Germinal center (tissue), 1 donor: ENCODE results near the gene GAGE12J.
"Not testable (repeated sequence)": the region's sequence is repeated elsewhere in the genome, so short reads cannot be mapped to it uniquely, and the experiment has no call there.

Experiments
- DNase-seq: peaks from one replicate; pipeline ENCODE4 v3.0.0; 2012; ENCODE audit warnings: mixed read lengths, low spot score

Gene GAGE12J, protein sequence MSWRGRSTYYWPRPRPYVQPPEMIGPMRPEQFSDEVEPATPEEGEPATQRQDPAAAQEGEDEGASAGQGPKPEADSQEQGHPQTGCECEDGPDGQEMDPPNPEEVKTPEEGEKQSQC

DNA sequence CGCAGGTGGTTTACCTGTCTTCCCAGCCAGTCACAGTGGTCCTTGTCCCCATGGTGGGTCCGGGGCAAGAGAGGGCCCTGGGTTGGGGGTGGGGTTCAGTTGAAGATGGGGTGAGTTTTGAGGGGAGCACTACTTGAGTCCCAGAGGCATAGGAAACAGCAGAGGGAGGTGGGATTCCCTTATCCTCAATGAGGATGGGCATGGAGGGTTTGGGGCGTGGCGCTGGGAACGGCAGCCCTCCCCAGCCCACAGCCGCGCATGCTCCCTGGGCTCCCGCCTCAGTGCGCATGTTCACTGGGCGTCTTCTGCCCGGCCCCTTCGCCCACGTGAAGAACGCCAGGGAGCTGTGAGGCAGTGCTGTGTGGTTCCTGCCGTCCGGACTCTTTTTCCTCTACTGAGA, at the start of gene GAGE12J:
GAGE12J (plus strand) TSS at position 301 of the 400 bp plus-strand sequence. CDS start 1,157 bp downstream, outside the sequence.
- not testable (repeated sequence) for DNase-seq

DNA sequence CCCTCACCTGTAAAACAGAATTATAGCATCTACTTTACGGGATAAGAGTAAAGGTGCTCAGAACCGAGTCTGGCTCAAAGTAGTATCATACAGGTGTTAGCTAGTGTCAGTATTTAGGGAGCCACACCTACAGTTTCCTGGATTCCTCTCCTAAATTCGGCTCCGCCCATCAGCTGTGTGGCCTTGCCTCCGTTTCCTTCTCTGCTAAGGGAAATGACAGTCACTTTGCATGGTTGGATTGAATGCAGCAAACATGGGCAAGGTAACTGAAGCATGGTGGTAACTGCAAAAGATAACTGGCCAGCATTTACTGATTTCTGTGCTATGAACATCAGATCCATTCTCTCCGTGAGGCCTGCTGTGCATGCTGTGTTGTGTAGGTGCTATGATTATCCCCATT, 49.4 kb upstream of the GAGE12J start:
- DNase-seq = no peak

DNA sequence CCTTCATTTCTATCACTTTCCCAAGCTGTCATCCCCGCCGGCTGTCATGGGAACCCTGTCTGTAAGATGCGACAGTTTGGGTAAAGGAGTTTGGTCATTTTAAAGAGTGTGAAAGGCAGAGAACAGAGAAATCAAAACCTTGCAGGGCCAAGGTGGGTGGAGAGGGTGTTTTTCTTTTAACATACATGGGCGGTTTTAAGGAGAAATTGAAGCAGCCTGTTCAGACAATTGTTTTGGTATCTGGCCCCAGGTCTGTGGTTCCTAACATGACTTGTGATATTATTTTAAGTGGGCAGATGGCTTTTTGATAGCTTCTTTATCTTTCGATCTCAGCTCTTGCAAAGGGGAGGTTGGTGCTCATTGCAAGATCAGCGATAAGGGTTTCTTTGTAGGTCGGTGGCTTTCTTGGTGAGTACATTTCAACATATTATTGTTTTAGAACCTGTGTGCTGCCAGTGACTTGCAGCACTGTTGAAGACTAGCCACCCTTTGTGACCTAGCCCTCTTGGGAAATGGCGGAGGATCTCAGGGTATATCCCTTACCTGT, 48.6 kb upstream of the GAGE12J start:
- DNase-seq = no peak

- DNase-seq = no peak
Observed at GRCh38 chrX:49276207-49276606, 45.6 kb upstream of the GAGE12J start.

GRCh38 chrX:49276671-49277534, 44.9 kb upstream of the GAGE12J start:
- DNase-seq = no peak

GRCh38 chrX:49277535-49277830, 44.4 kb upstream of the GAGE12J start:
- no peak for DNase-seq

DNA sequence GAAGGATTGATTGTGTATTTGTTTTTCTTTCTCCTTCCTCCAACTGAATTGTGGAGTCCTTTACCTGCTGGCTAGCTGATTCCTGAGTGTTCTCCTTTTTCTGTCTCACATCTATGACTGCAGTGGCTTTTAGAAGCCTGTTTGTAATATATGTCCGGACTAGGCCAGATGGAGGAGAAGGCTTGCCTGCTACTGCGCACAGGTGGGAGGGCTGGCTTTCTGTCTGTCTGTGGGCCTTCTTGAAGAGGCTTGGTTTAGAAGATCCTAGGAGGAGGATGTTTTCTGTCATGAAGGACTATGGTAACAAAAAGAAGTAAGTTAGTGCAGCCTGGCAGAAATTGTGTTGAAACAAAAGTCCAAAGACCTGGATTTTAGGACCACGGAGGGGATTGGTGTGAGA, 43.8 kb upstream of the GAGE12J start:
- DNase-seq = no peak

GRCh38 chrX:49282647-49283011, 39.2 kb upstream of the GAGE12J start:
- DNase-seq = no peak

- DNase-seq = no peak
Observed at GRCh38 chrX:49284212-49284611, 37.6 kb upstream of the GAGE12J start.

GRCh38 chrX:49286136-49286535, 35.7 kb upstream of the GAGE12J start:
- no peak for DNase-seq

DNA sequence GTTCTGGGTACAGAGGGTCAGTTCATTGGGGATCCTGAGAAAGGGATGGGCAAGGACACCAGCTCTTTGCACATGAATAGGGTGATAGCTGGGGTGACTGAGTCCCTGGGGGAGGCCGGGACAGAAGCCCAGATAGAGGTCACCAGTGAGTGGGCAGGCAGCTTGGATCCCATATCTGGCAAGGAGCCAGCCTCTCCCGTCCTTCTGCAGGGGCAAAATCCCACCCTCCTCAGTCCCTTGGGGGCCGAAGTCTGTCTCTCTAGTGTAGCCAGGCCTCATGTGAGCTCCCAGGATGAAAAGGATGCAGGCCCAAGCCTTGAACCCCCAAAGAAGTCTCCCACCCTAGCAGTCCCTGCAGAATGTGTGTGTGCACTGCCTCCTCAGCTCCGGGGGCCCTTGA, 35.3 kb upstream of the GAGE12J start:
- no peak for DNase-seq

- DNase-seq = no peak
Observed at GRCh38 chrX:49287665-49288064, 34.2 kb upstream of the GAGE12J start.

DNA sequence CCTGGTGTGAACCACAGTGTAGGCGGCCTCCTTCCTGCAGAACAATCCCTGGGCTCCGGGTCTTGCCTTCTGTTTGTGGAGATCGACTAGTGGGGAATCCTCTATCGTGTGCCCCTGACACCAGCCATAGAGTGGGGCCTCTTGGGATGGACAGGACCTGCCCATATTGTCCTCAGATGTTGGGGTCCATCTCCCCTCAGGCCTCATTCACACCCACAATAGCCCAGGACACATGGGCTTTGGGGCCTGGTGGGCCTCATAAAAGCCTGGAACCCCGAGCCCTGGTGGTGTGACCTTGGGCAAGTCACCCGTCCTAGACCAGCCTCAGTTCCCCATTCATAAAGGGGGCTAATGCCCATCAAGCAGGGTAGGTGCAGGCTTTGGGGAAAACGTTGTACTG, 31.6 kb upstream of the GAGE12J start:
- DNase-seq = no peak

- peak; percentile 14 for DNase-seq
Observed at GRCh38 chrX:49291615-49292337, 30.1 kb upstream of the GAGE12J start.

- DNase-seq = no peak
Observed at GRCh38 chrX:49292400-49293362, 29.2 kb upstream of the GAGE12J start.

DNA sequence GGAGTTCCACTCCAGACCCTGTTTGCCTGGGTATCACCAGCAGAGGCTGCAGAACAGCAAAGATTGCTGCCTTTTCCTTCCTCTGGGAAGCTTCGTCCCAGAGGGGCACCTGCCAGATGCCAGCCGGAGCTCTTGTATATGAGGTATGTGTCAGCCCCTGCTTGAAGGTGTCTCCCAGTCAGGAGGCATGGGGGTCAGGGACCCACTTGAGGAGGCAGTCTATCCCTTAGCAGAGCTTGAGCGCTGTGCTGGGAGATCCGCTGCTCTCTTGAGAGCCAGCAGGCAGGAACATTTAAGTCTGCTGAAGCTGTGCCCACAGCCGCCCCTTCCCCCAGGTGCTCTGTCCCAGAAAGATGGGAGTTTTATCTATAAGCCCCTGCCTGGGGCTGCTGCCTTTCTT, 22.5 kb upstream of the GAGE12J start:
- DNase-seq = not testable (repeated sequence)

GRCh38 chrX:49300703-49301102, 21.1 kb upstream of the GAGE12J start:
- DNase-seq = no peak

DNA sequence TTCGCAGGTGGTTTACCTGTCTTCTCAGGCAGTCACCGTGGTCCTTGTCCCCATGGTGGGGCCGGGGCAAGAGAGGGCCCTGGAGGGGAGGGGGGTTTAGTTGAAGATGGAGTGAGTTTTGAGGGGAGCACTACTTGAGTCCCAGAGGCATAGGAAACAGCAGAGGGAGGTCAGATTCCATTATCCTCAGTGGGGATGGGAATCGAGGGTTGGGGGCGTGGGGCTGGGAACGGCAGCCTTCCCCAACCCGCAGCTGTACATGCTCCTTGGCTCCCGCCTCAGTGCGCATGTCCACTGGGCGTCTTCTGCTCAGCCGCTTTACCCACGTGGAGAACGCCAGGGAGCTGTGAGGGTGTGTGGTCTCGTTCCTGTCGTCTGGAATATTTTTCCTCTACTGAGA, 18.5 kb upstream of the GAGE12J start, which contains the start of gene GAGE10:
GAGE10 (plus strand) TSS at position 301 of the 400 bp plus-strand sequence. CDS start 1,214 bp downstream, outside the sequence.
- DNase-seq = no peak

- DNase-seq = not testable (repeated sequence)
Observed at GRCh38 chrX:49307775-49308174, 14.1 kb upstream of the GAGE12J start.

- DNase-seq = no peak
Observed at GRCh38 chrX:49308604-49309269, 13.1 kb upstream of the GAGE12J start.

DNA sequence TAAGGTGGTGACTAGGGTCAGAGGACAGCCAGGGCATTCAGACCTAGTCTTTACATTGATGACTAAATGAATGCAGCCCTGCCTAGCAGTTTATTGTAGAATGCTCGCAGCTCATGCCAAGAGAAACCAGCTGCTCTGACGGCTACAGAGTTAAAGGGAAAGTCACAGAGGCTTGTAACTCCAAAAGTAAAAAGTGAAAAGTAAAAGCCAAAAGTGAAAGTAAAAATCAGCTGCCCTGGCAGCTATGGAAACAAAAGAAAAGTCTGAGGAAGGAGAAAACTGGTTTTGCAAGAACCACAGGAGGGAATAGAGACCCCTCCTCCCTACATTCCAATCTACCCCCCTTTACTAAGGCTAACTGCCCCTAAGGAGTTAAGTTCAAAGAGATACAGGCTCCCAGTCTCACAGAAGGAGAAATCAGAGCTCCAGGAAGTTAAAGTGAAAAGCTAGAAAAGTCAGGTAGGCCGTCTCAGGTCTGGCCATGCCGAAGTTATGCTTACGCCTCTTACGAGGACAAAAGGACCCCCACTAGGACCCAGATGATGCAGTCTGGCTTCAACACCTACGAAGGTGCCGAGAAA, 12.3 kb upstream of the GAGE12J start:
- DNase-seq = no peak
